ENCODE measurements around the gene HESX1. TPM values are rescaled to one million over a fixed set of nuclear protein-coding genes. Genes with fewer than 3 reads are reported as not detected.

Gene HESX1
- polyA plus RNA-seq, 1 experiment, result 0.25 TPM

DNA sequence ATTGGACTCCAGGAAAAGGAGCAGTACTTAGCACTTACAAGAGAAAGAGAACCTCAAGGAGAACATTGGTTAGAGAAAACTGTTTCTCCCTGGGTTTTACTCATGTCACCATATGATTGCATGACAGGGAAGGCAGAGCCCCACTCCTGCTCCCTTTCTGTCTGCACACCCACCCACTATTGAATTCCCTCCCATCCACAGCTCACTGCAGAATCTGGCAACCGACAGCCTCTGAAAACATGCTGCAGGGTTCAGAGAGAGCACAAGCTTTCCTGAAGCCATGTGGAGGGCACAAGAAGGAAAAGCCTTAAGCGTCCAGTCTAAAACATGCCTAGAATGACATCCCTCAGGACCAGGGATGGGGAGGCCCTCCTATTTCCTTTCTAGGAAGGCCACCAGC, 31.6 kb downstream of the HESX1 start:
- POLR2A ChIA-PET, result no interaction called here
- DNase-seq (ENCODE audit: low read depth), result no peak
- TF ChIP-seq, protein P1, sequence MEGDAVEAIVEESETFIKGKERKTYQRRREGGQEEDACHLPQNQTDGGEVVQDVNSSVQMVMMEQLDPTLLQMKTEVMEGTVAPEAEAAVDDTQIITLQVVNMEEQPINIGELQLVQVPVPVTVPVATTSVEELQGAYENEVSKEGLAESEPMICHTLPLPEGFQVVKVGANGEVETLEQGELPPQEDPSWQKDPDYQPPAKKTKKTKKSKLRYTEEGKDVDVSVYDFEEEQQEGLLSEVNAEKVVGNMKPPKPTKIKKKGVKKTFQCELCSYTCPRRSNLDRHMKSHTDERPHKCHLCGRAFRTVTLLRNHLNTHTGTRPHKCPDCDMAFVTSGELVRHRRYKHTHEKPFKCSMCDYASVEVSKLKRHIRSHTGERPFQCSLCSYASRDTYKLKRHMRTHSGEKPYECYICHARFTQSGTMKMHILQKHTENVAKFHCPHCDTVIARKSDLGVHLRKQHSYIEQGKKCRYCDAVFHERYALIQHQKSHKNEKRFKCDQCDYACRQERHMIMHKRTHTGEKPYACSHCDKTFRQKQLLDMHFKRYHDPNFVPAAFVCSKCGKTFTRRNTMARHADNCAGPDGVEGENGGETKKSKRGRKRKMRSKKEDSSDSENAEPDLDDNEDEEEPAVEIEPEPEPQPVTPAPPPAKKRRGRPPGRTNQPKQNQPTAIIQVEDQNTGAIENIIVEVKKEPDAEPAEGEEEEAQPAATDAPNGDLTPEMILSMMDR (IDR thresholded peaks at IDR 0.05; ENCODE audit: insufficient read depth, low read depth, low read length), result no peak

DNA sequence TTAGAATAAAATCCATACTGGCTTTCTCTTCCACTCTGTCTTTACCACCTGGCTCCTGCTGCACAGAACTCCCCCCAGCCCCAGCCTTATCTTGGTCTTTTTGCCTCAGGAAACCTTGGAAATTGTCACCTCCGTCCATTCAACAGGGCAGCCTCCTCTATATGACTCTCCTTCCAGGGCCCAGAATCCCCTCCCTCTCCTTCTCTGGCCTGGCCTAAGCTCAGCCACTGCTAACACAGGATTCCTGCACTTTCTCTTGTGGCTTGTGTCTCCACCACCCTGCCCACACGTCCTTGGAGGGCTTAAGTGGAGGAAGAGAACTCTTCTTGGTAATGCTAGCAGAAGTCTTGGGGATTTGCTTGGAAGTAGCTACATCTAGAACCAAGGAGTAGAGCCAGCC, 33.1 kb downstream of the HESX1 start:
- no peak overlapping the region for H3K4me3 ChIP-seq (ENCODE audit: low read depth, low read length)
- DNase-seq (ENCODE audit: low read depth), result no peak
- CTCF ChIA-PET, result interaction anchor here (0.6 kb wide), 1 partner anchor 178 kb away, joined by 3 read pairs; no protein-coding TSS in a partner anchor
- TF ChIP-seq, protein P1 (IDR thresholded peaks at IDR 0.05; ENCODE audit: insufficient read depth, low read depth, low read length), result no peak
- POLR2A ChIA-PET, result no interaction called here
- no peaks in the 10 kb centered on the region for H3K36me3 ChIP-seq (ENCODE audit: control insufficient read depth, insufficient read depth, low read length)
- peaks cover 23% of the 10 kb centered on the region for H3K27me3 ChIP-seq (ENCODE audit: control insufficient read depth, insufficient read depth, low read length)

More for the DNA sequence above, 31.6 kb downstream of the HESX1 start:
- CTCF ChIA-PET, result interaction anchor here (3.8 kb wide), 1 partner anchor 10 kb away, joined by 30 read pairs; no protein-coding TSS in a partner anchor
- Histone ChIP-seq H3K4me3 (ENCODE audit: low read depth, low read length) (no peak overlapping the region), H3K27me3 (ENCODE audit: control insufficient read depth, insufficient read depth, low read length) (peaks cover 15% of the 10 kb centered on the region), H3K36me3 (ENCODE audit: control insufficient read depth, insufficient read depth, low read length) (no peaks in the 10 kb centered on the region)

GRCh38 chr3:57165641-57166040, 34.1 kb downstream of the HESX1 start:
- TF ChIP-seq, protein P1 (IDR thresholded peaks at IDR 0.05; ENCODE audit: insufficient read depth, low read depth, low read length), result no peak
- DNase-seq (ENCODE audit: low read depth), result no peak
- Histone ChIP-seq H3K27me3 (ENCODE audit: control insufficient read depth, insufficient read depth, low read length) (peaks cover 23% of the 10 kb centered on the region), H3K36me3 (ENCODE audit: control insufficient read depth, insufficient read depth, low read length) (no peaks in the 10 kb centered on the region), H3K4me3 (ENCODE audit: low read depth, low read length) (no peak overlapping the region)
- ChIA-PET CTCF (interaction anchor here (1.1 kb wide), 1 partner anchor 14 kb away, joined by 3 read pairs; no protein-coding TSS in a partner anchor), POLR2A (no interaction called here)

DNA sequence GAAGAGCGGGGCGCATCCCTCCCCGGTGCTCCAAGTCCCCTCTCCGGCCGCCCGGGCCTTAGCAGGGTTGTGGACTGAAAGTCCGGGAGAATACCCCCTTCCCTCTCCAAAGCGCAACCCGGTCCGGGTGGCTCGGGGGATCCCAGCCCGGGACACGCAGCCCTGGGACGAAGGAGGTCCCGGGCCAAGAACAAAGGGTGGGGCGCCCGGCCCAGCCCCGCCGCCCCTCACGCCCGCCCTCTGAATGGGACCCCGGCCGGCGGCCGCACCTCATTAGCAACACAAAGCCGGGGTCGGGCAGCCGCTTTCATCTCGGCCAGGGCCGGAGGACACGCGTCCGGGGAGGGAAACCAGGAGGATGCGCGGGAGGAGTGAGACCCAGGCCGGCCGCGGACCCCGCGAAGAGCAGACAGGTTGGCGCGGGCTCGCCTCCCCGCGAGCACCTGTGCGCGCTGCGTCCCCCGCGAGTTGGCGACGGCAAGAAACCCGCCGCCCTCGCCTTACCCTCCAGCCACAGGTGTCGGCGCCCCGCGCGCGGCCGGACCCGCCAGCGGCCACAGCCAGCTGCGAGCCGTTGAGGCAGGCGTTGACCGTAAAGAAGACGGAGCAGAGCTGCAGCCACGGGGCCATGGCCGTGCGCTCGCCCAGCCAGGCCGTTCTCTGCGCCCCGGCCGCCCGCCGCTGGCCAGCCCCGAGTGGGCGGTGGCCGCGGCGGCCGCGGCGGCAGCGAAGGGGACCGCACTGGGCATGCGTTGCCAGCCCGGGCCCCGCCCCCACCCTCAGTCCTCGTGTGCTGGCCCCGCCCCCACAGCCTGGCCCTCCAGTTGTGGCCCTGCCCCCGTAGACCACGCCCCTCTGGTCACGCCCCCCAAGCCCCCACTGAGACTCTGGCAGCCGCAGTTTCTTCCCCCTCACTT, 34.9 kb downstream of the HESX1 start, which contains the start of gene IL17RD:
TSS of gene IL17RD (minus strand) at position 697 of the 917 bp plus-strand sequence. CDS start at position 630, 67 bp downstream.
- Histone ChIP-seq H3K36me3 (ENCODE audit: control insufficient read depth, insufficient read depth, low read length) (no peaks in the 10 kb centered on the region), H3K27me3 (ENCODE audit: control insufficient read depth, insufficient read depth, low read length) (peaks cover 23% of the 10 kb centered on the region), H3K4me3 (ENCODE audit: low read depth, low read length) (peak within 1 kb of the TSS; percentile 48)
- ChIA-PET POLR2A (no interaction called here), CTCF (interaction anchor here (1.1 kb wide), 1 partner anchor 14 kb away, joined by 3 read pairs; no protein-coding TSS in a partner anchor)
- TF ChIP-seq, protein P1 (IDR thresholded peaks at IDR 0.05; ENCODE audit: insufficient read depth, low read depth, low read length), result no peak
- no peak for DNase-seq (ENCODE audit: low read depth)

DNA sequence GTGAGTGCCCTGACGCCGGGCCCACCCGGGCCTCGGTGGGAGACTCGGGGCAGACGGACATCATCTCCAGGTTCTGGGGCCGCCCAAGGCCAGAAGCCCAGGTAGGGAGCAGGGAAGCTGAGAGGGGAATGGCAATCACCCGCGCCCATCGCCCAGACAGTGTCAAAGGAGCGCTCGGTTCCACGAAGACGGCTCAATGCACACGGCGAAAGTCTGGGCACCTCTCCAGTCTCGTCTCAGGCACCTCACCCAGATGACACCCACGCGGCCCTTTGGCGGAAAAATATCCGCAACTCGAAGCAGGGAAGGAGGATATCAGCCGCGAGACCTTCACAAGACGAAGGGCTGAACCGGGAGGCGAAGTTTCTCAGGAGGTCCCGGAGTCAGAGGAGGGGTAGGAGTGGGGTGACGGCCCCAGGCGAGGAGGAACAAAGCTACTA, 35.5 kb downstream of the HESX1 start:
- Histone ChIP-seq H3K27me3 (ENCODE audit: control insufficient read depth, insufficient read depth, low read length) (peaks cover 23% of the 10 kb centered on the region), H3K4me3 (ENCODE audit: low read depth, low read length) (peak overlapping the region; percentile 48), H3K36me3 (ENCODE audit: control insufficient read depth, insufficient read depth, low read length) (no peaks in the 10 kb centered on the region)
- TF ChIP-seq, protein P1 (IDR thresholded peaks at IDR 0.05; ENCODE audit: insufficient read depth, low read depth, low read length), result no peak
- ChIA-PET CTCF (no interaction called here), POLR2A (no interaction called here)
- no peak for DNase-seq (ENCODE audit: low read depth)

Measured in BJ (cell line).